Naive thymus-derived CD4-positive, alpha-beta T cell (primary cell): Measurements from ENCODE around the gene SHROOM2. TPM values are rescaled to one million over a fixed set of nuclear protein-coding genes. Genes with fewer than 3 reads are reported as not detected.

Source experiments
- ATAC-seq: fragments of 150-1000 bp; cut with Tn5 transposase; 2 replicates; pipeline ENCODE4 v1.10.0; 2021; ENCODE audit warnings: mild to moderate bottlenecking, moderate library complexity
- CTCF ChIA-PET: fragments of 350-600 bp; sonication (Branson Sonifier 250); formaldehyde crosslinking; loops from one replicate; lab custom pipeline; 2021; ENCODE audit warnings: antibody characterized with exemption; lab: Charles Lee
- POLR2A ChIA-PET: fragments of 350-600 bp; sonication (Branson Sonifier 250); formaldehyde crosslinking; loops from one replicate; lab custom pipeline; 2021; ENCODE audit warnings: antibody characterized with exemption, inconsistent platforms; lab: Charles Lee
- DNase-seq, 9 donors: peaks; one replicate each; pipeline versions ENCODE4 v3.0.0 to v3.0.0-alpha.2; 2020 to 2022; ENCODE audit warnings: mixed read lengths in 1 of 9
- H3K27ac ChIP-seq: one replicate; pipeline ENCODE4 v1.7.0; 2013; ENCODE audit warnings: mild to moderate bottlenecking, low read depth, low read length, moderate library complexity
- H3K27me3 ChIP-seq, 2 donors: one replicate each; pipeline ENCODE4 v1.7.0; 2013; ENCODE audit warnings: low read length in 2 of 2, mild to moderate bottlenecking in 2 of 2, moderate library complexity in 2 of 2; ENCODE audit not compliant: control insufficient read depth in 2 of 2, insufficient read depth in 2 of 2
- H3K36me3 ChIP-seq, 3 experiments: 1 replicate in 2 of 3; 2 replicates in 1 of 3; pipeline ENCODE4 v1.7.0; 2013; ENCODE audit warnings: low read length in 3 of 3, mild to moderate bottlenecking in 3 of 3, moderate library complexity in 1 of 3; ENCODE audit not compliant: insufficient read depth in 3 of 3, control insufficient read depth in 2 of 3
- H3K4me1 ChIP-seq, 2 donors: one replicate each; pipeline ENCODE4 v1.7.0; 2013; ENCODE audit warnings: low read length in 2 of 2, mild to moderate bottlenecking in 2 of 2, moderate library complexity in 1 of 2; ENCODE audit not compliant: control insufficient read depth in 2 of 2, insufficient read depth in 2 of 2
- H3K4me3 ChIP-seq: 2 replicates; pipeline ENCODE4 v1.7.0; 2013; ENCODE audit warnings: mild to moderate bottlenecking, low read length
- H3K9me3 ChIP-seq, 3 experiments: 1 replicate in 2 of 3; 2 replicates in 1 of 3; pipeline ENCODE4 v1.7.0; 2013; ENCODE audit warnings: low read length in 3 of 3; ENCODE audit not compliant: control insufficient read depth in 2 of 3
- H3K27ac Mint-ChIP-seq, 9 donors: one replicate each; pipeline ENCODE4 v1.8.0; 2020 to 2022; ENCODE audit warnings: mixed read lengths in 9 of 9, mild to moderate bottlenecking in 8 of 9, moderate library complexity in 5 of 9, inconsistent platforms in 2 of 9
- H3K27me3 Mint-ChIP-seq, 5 donors: one replicate each; pipeline ENCODE4 v1.8.0; 2021 to 2022; ENCODE audit warnings: mixed read lengths in 5 of 5, mild to moderate bottlenecking in 1 of 5
- H3K36me3 Mint-ChIP-seq, 5 donors: one replicate each; pipeline ENCODE4 v1.8.0; 2020 to 2022; ENCODE audit warnings: mixed read lengths in 5 of 5, mild to moderate bottlenecking in 3 of 5, inconsistent platforms in 1 of 5
- H3K4me1 Mint-ChIP-seq, 7 donors: one replicate each; pipeline ENCODE4 v1.8.0; 2020 to 2022; ENCODE audit warnings: mixed read lengths in 7 of 7, mild to moderate bottlenecking in 3 of 7, inconsistent platforms in 1 of 7
- H3K4me3 Mint-ChIP-seq, 10 donors: one replicate each; pipeline ENCODE4 v1.8.0; 2020 to 2022; ENCODE audit warnings: mild to moderate bottlenecking in 10 of 10, mixed read lengths in 10 of 10, moderate library complexity in 6 of 10, inconsistent platforms in 2 of 10
- H3K9me3 Mint-ChIP-seq, 11 donors: one replicate each; pipeline ENCODE4 v1.8.0; 2020 to 2022; ENCODE audit warnings: mixed read lengths in 11 of 11, mild to moderate bottlenecking in 4 of 11, inconsistent platforms in 1 of 11, moderate library complexity in 1 of 11
- intact Hi-C, 2 donors: fragments of 100-400 bp; cut with micrococcal nuclease; formaldehyde crosslinking; loops; one replicate each; pipeline ENCODE4 v1.15.1; 2023
- polyA plus RNA-seq, 2 donors: library from polyadenylated mRNA; unstranded; fragments of 300-500 nt; fragmentation: Illumina TruSeq; gene quantifications; one replicate each; pipeline ENCODE4 v1.2.3, GENCODE V29; 2021
- total RNA-seq, 6 experiments: library from RNA in 5 of 6; stranded (reverse) in 5 of 6; gene quantifications; 1 replicate in 5 of 6; 2 replicates in 1 of 6; pipeline ENCODE4 v1.2.3 and lab custom pipeline; 2021 to 2026

Gene SHROOM2
- total and polyA plus RNA-seq, 7 experiments from 2014 or later, result not detected

GRCh38 chrX:9907645-9908387, 121.6 kb downstream of the SHROOM2 start:
- Mint-ChIP-seq H3K9me3 (peaks cover 0 to 4% (median 0%) of the 10 kb centered on the region in 11 donors), H3K36me3 (no peaks in the 10 kb centered on the region), H3K27ac (no peak overlapping the region), H3K4me1 (peaks cover 0 to 2% (median 0%) of the 10 kb centered on the region in 7 donors), H3K4me3 (no peak overlapping the region), H3K27me3 (peaks cover 8 to 18% (median 9%) of the 10 kb centered on the region in 5 donors)
- Histone ChIP-seq H3K4me1 (no peaks in the 10 kb centered on the region), H3K9me3 (no peaks in the 10 kb centered on the region), H3K27me3 (no peaks in the 10 kb centered on the region), H3K27ac (no peak overlapping the region), H3K36me3 (no peaks in the 10 kb centered on the region), H3K4me3 (no peak overlapping the region)
- intact Hi-C loops, result no loop called here
- ATAC-seq, result no peak
- ChIA-PET POLR2A (no interaction called here), CTCF (no interaction called here)
- DNase-seq, result no peak

- no peaks in the 10 kb centered on the region for H3K27me3 ChIP-seq
- H3K27ac ChIP-seq, result no peak overlapping the region
- H3K36me3 Mint-ChIP-seq, result no peaks in the 10 kb centered on the region
- peaks cover 5 to 23% (median 9%) of the 10 kb centered on the region in 5 donors for H3K27me3 Mint-ChIP-seq
- no peak for ATAC-seq
- peaks cover 0 to 2% (median 0%) of the 10 kb centered on the region in 7 donors for H3K4me1 Mint-ChIP-seq
- peaks cover 0 to 4% (median 0%) of the 10 kb centered on the region in 11 donors for H3K9me3 Mint-ChIP-seq
- no peak overlapping the region for H3K27ac Mint-ChIP-seq
- H3K9me3 ChIP-seq, result no peaks in the 10 kb centered on the region
- H3K36me3 ChIP-seq, result no peaks in the 10 kb centered on the region
- CTCF ChIA-PET, result no interaction called here
- DNase-seq, result no peak
- POLR2A ChIA-PET, result no interaction called here
- intact Hi-C loops, result no loop called here
- no peak overlapping the region for H3K4me3 Mint-ChIP-seq
- no peak overlapping the region for H3K4me3 ChIP-seq
- no peaks in the 10 kb centered on the region for H3K4me1 ChIP-seq
Observed at GRCh38 chrX:9909254-9909653, 123.0 kb downstream of the SHROOM2 start.

GRCh38 chrX:9911487-9911886, 125.3 kb downstream of the SHROOM2 start:
- H3K27me3 ChIP-seq, result no peaks in the 10 kb centered on the region
- H3K4me3 ChIP-seq, result no peak overlapping the region
- ATAC-seq, result no peak
- no peaks in the 10 kb centered on the region for H3K9me3 ChIP-seq
- no peaks in the 10 kb centered on the region for H3K4me1 ChIP-seq
- DNase-seq, result no peak
- no peak overlapping the region for H3K27ac ChIP-seq
- Mint-ChIP-seq H3K36me3 (no peaks in the 10 kb centered on the region), H3K27ac (no peak overlapping the region), H3K4me1 (peaks cover 0 to 2% (median 0%) of the 10 kb centered on the region in 7 donors), H3K27me3 (peaks cover 8 to 23% (median 12%) of the 10 kb centered on the region in 5 donors), H3K9me3 (peaks cover 0 to 4% (median 0%) of the 10 kb centered on the region in 11 donors), H3K4me3 (no peak overlapping the region)
- no peaks in the 10 kb centered on the region for H3K36me3 ChIP-seq
- intact Hi-C loops, result no loop called here
- ChIA-PET CTCF (no interaction called here), POLR2A (no interaction called here)

- Histone ChIP-seq H3K4me1 (no peaks in the 10 kb centered on the region), H3K36me3 (no peaks in the 10 kb centered on the region), H3K27me3 (no peaks in the 10 kb centered on the region), H3K4me3 (no peak overlapping the region), H3K27ac (no peak overlapping the region), H3K9me3 (no peaks in the 10 kb centered on the region)
- ATAC-seq (no peak), DNase-seq (no peak)
- H3K4me1 Mint-ChIP-seq, result peaks cover 0 to 2% (median 0%) of the 10 kb centered on the region in 7 donors
- no peaks in the 10 kb centered on the region for H3K36me3 Mint-ChIP-seq
- peaks cover 8 to 23% (median 12%) of the 10 kb centered on the region in 5 donors for H3K27me3 Mint-ChIP-seq
- peaks cover 0 to 4% (median 0%) of the 10 kb centered on the region in 11 donors for H3K9me3 Mint-ChIP-seq
- CTCF ChIA-PET, result interaction anchor here (0.6 kb wide), 1 partner anchor 184 kb away, joined by 8 read pairs; no protein-coding TSS in a partner anchor
- POLR2A ChIA-PET, result no interaction called here
- no peak overlapping the region for H3K27ac Mint-ChIP-seq
- H3K4me3 Mint-ChIP-seq, result peak overlapping the region in 1 of 10 donors; percentile 51
- intact Hi-C loops, result no loop called here
Observed at GRCh38 chrX:9912351-9913145, 126.3 kb downstream of the SHROOM2 start.

GRCh38 chrX:9913146-9913433, 126.9 kb downstream of the SHROOM2 start:
- H3K4me3 ChIP-seq, result no peak overlapping the region
- H3K9me3 ChIP-seq, result no peaks in the 10 kb centered on the region
- H3K27ac ChIP-seq, result no peak overlapping the region
- DNase-seq, result no peak
- no peaks in the 10 kb centered on the region for H3K4me1 ChIP-seq
- ATAC-seq, result no peak
- no peaks in the 10 kb centered on the region for H3K36me3 Mint-ChIP-seq
- H3K4me3 Mint-ChIP-seq, result no peak overlapping the region
- H3K4me1 Mint-ChIP-seq, result peaks cover 0 to under 1% (median 0%) of the 10 kb centered on the region in 7 donors
- POLR2A ChIA-PET, result no interaction called here
- H3K36me3 ChIP-seq, result no peaks in the 10 kb centered on the region
- peaks cover 0 to 4% (median 0%) of the 10 kb centered on the region in 11 donors for H3K9me3 Mint-ChIP-seq
- H3K27ac Mint-ChIP-seq, result no peak overlapping the region
- intact Hi-C loops, result no loop called here
- H3K27me3 ChIP-seq, result no peaks in the 10 kb centered on the region
- CTCF ChIA-PET, result no interaction called here
- peaks cover 8 to 21% (median 12%) of the 10 kb centered on the region in 5 donors for H3K27me3 Mint-ChIP-seq

- ATAC-seq (no peak), DNase-seq (no peak)
- no peak overlapping the region for H3K27ac ChIP-seq
- H3K9me3 Mint-ChIP-seq, result no peaks in the 10 kb centered on the region
- no peak overlapping the region for H3K4me3 ChIP-seq
- no peaks in the 10 kb centered on the region for H3K27me3 ChIP-seq
- no peaks in the 10 kb centered on the region for H3K4me1 Mint-ChIP-seq
- ChIA-PET CTCF (no interaction called here), POLR2A (no interaction called here)
- intact Hi-C loops, result no loop called here
- no peaks in the 10 kb centered on the region for H3K4me1 ChIP-seq
- H3K36me3 Mint-ChIP-seq, result no peaks in the 10 kb centered on the region
- no peaks in the 10 kb centered on the region for H3K9me3 ChIP-seq
- H3K4me3 Mint-ChIP-seq, result no peak overlapping the region
- H3K27me3 Mint-ChIP-seq, result peaks cover 0 to 11% (median 4%) of the 10 kb centered on the region in 5 donors
- H3K27ac Mint-ChIP-seq, result peak overlapping the region in 1 of 9 donors; percentile 18
- no peaks in the 10 kb centered on the region for H3K36me3 ChIP-seq
Observed at GRCh38 chrX:9917861-9918260, 131.6 kb downstream of the SHROOM2 start.
